HepG2 (cell line): ENCODE measurements around the gene NR2F1. TPM values are rescaled to one million over a fixed set of nuclear protein-coding genes. Genes with fewer than 3 reads are reported as not detected.

ENCODE experiments used
- ATF2 ChIP-seq: sonication (generic); formaldehyde crosslinking; IDR thresholded peaks from 2 replicates; pipeline ENCODE4 v1.4.0; 2020; ENCODE audit warnings: missing genetic modification reagents
- MAX ChIP-seq: IDR thresholded peaks from 2 replicates; pipeline ENCODE4 v1.6.1; 2012; ENCODE audit warnings: inconsistent platforms
- POGZ ChIP-seq: sonication (generic); formaldehyde crosslinking; IDR thresholded peaks from 2 replicates; pipeline ENCODE4 v1.4.0; 2020; ENCODE audit warnings: mild to moderate bottlenecking, missing genetic modification reagents
- SCMH1 ChIP-seq: sonication (generic); formaldehyde crosslinking; IDR thresholded peaks from 2 replicates; pipeline ENCODE4 v1.9.0; 2021; ENCODE audit warnings: missing genetic modification reagents, mild to moderate bottlenecking, borderline replicate concordance
- TBX3 ChIP-seq: fragments of 450-650 bp; IDR thresholded peaks from 2 replicates; pipeline ENCODE4 v1.6.1; 2017; ENCODE audit warnings: antibody characterized with exemption, mild to moderate bottlenecking, inconsistent platforms, borderline replicate concordance
- ZNF350 ChIP-seq: sonication (generic); formaldehyde crosslinking; IDR thresholded peaks from 2 replicates; pipeline ENCODE4 v1.4.0; 2020; ENCODE audit warnings: mild to moderate bottlenecking, low read depth, missing genetic modification reagents, borderline replicate concordance
- ZNF687 ChIP-seq: sonication (generic); formaldehyde crosslinking; IDR thresholded peaks from 2 replicates; pipeline ENCODE4 v1.5.1; 2020; ENCODE audit warnings: mild to moderate bottlenecking, missing genetic modification reagents, moderate library complexity
- ZNF800 ChIP-seq: sonication (generic); formaldehyde crosslinking; IDR thresholded peaks from 2 replicates; pipeline ENCODE4 v1.4.0; 2020; ENCODE audit warnings: missing genetic modification reagents
- ZNF891 ChIP-seq: sonication (generic); formaldehyde crosslinking; IDR thresholded peaks from 2 replicates; pipeline ENCODE4 v1.5.0; 2020; ENCODE audit warnings: mild to moderate bottlenecking, missing genetic modification reagents
- polyA plus RNA-seq, 8 experiments: library from polyadenylated mRNA; depleted of rRNA in 3 of 8; stranded (reverse) in 7 of 8; unstranded in 1 of 8; fragments of >200 nt; fragmentation: Illumina TruSeq in 4 of 8; extraction: Trizol in 4 of 8; gene quantifications; 2 replicates each; pipeline versions ENCODE4 v1.2.1 to v1.2.3, GENCODE V29; 2011 to 2016; ENCODE audit warnings: low read depth in 4 of 8, missing spikeins in 1 of 8, mixed read lengths in 1 of 8; ENCODE audit not compliant: insufficient read depth in 1 of 8
- total RNA-seq, 5 experiments: library from RNA; depleted of rRNA; stranded (reverse); fragments of >200 nt; fragmentation: Illumina TruSeq; extraction: Trizol; gene quantifications; 2 replicates each; pipeline ENCODE4 v1.2.3, GENCODE V29; 2016; ENCODE audit warnings: low read depth in 1 of 5

NR2F1 gene
- total and polyA plus RNA-seq, 2 of the 13 experiments (the other 11 are each of a cell fraction or from before 2014, with no cell fraction given), result 17.1 to 59.7 TPM

- 0 out of 2 replicates have a peak, but pooled peaks have one; percentile 6 for TF ChIP-seq ZNF800 (CRISPR knock-in tag)
- TF ChIP-seq ATF2 (CRISPR knock-in tag), result no peak
- peak; percentile 69 for TF ChIP-seq MAX
- no peak for TF ChIP-seq SCMH1
- TF ChIP-seq ZNF350 (CRISPR knock-in tag), result 0 out of 2 replicates have a peak, but pooled peaks have one; percentile 27
- TF ChIP-seq ZNF891, result 0 out of 2 replicates have a peak, but pooled peaks have one; percentile 30
- TF ChIP-seq ZNF687, result peak; percentile 55
- TF ChIP-seq TBX3, result no peak
- no peak for TF ChIP-seq POGZ (CRISPR knock-in tag)
These were observed 10.9 kb upstream of the NR2F1 start (continued) for GRCh38 chr5:93572101-93572607.
